ENCODE results near the gene DERL2.

GRCh38 chr17:5467416-5467815, 18.6 kb downstream of the DERL2 start:
- TF ChIP-seq CTCF (IDR thresholded peaks at IDR 0.05) (no peak), POLR2A (IDR thresholded peaks at IDR 0.05) (no peak)
